Activated CD8-positive, alpha-beta memory T cell treated with anti-CD3 and anti-CD28 coated beads, Interleukin-2, amount 50 U/mL, for 1 hour (primary cell): ENCODE measurements around the gene SPATA9.

ENCODE experiments used
- DNase-seq: peaks from one replicate; pipeline ENCODE4 v3.0.0-alpha.2; 2020; ENCODE audit errors: extremely low read depth

SPATA9 gene

DNA sequence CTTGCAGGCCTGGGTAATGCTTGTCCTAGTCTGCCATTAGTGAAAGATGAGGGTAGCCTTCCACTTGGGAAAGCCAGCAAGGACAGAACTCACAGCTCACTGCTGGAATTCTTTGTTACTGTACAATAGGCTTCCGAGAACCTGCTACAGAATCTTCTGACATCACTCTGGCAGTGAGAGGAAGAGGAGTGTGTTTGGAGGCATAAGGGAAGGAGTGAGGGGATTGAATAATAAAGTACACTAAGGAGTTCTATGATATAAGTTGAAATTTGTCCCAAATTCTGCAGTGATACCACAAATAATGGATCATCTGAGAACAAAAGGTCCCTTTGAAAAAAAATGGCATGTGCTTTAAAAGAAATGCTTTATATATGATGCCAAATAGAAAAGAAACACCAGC lies at the start of gene SPATA9:
Gene SPATA9, minus strand, starts transcription at position 101 of the 400 bp plus-strand sequence. CDS start 137 bp downstream, outside the sequence.
- no peak for DNase-seq

DNA sequence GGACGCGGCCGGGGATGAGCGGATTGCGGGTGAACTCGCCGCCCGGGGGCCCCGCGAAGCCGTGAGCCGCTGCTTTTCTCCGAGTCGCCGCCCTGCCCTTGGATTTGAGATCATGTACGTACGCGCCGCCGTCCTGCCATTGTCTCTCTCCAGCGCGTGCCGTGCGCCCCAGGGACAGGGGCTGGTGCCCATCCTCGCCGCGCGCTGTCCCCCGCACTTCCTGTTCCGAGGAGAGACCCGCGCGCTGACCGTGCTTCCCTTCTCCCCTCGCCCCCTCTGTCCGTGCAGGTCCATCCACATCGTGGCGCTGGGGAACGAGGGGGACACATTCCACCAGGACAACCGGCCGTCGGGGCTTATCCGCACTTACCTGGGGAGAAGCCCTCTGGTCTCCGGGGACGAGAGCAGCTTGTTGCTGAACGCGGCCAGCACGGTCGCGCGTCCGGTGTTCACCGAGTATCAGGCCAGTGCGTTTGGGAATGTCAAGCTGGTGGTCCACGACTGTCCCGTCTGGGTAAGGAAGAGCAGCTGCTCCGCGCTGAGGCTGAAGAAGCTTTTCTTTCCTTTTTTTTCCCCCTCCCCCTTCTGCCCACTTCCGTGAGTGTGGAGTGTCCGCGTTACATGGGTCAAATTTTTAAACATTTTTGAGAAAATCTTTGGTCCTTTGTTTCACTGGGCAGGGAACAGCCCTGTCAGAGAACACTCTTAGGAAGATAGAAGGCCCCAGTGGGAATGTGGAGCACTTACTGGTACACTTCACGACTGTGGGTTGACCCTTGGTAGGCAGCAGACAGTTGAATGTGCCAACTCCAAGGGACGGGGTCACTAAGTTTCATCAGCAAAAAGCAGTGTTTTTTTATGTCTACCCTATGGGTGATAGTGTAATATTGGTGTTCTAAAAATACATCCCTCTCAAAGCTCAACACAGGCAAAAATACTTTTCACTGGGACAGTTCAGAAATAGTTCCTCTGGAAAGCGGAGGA lies 49.1 kb upstream of the SPATA9 start:
- no peak for DNase-seq

DNA sequence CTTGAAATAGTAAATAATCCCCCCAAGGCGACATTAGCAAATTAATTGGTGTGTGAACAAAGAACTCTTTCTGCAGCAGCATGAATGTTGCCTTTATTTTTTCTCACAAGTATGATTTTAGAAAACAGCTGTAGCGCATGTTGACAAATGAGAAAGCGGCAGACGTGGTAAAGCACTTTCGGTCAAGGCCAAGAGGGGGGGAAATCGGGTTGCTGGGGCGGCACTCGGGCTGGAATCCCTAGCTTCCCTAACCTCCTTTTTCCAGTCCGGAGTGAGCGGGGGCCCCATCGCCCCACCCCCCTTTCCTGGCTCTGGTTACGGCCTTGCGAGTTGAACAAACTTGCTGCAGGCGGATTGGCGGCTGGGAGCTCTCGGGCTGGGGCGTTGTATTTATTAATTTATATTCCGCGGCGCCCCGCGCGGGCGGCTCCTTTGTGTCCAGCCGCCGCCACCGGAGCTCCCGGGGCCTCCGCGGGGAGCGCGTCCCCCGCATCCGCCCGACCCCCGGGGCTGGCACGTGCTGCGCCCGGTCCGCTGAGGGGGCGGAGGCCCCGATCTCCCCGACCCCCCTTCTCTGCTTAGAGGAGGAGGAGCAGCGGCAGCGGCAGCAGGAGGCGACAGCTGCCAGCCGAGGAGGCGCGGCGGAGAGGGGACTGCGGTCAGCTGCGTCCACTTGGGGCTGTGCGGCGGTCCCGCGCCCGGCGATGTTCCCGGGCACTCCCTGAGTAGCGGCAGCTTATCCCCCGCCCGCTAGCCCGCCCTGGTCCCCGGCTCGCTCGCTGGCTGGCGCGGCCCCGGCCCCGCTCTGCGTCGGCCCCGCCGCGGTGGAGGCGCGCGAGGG lies 48.2 kb upstream of the SPATA9 start, which contains the start of gene RHOBTB3:
Gene RHOBTB3, plus strand, starts transcription at position 607 of the 841 bp plus-strand sequence. CDS start 347 bp downstream, outside the sequence.
- no peak for DNase-seq

- no peak for DNase-seq
Measured at GRCh38 chr5:95730011-95730700, 47.4 kb upstream of the SPATA9 start.

DNA sequence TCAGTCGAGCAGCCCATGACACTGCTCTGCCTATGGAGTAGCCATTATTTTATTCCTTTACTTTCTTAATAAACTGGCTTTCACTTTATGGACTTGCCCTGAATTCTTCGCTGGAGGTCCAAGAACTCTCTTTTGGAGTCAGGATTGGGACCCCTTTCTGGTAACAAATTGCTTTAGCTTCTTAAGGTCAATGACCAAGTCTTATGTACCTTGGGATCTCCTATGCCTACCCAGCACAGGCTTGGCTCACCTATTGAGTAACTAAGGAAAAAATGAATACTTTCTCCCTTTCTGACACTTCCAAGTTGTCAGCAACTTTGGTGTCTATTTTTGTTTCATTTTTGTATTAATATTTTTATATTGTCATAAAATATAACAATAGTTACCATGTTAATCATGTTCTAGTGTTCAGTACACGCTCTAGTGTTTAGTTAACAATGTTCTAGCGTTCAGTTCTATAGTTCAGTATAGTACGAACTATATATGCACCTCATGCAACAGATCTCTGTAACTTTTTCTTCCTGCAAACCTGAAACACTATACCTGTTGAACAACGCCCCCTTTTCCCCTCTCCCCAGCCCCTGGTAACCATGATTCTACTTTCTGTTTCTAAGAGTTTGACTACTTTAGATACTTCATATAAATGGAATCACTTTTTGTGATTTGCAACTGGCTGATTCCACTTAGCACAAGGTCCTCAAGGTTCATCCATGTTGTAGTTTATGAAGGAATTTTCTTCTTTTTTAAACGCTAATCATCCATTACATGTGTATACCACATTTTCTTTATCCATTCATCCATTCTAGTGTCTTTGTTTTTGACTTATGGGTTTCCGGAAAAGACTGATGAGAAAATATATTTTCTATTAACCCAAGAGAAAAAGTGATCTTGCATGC lies 46.6 kb upstream of the SPATA9 start:
- DNase-seq: no peak

DNA sequence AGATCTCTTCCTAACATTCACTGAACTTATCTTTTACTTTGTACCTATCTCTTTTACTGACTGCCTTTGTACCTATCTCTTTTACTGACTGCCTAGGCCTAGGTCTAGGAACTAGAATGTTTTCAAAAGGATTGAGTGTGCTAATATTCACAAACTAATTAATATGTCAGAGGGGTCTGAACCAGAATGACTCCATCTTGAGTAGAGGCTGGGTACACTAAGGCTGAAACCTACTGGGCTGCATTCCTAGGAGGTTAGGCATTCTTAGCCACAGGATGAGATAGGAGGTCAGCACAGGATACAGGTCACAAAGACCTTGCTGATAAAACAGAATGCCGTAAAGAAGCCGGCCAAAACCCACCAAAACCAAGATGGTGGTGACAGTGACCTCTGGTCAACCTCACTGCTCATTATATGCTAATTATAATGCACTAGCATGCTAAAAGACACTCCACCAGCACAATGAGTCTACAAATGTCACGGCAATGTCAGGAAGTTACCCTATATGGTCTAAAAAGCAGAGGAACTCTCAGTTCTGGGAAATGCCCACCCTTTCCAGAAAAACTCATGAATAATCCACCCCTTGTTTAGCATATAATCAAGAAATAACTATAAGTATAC lies 45.8 kb upstream of the SPATA9 start:
- DNase-seq: no peak

DNA sequence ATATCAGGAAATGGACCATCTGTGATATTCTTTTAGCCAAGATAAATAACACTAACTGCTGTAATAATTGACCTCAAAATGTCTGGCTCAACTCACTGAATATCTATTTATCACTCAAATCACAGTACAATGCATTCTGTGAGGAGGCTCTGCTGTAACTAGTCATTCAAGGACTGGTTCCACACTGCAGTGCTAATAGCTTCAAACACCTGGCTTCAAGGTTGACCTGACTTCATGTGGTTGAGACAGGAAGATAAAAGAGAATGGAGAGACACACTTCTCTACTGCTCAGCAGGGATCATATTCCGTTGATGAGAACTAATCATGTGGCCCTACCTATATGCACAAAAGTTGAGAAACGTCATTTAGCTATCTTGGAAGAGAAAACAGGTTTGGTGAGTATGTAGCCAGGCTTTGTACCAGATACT lies 45.0 kb upstream of the SPATA9 start:
- no peak for DNase-seq

- no peak for DNase-seq
Measured at GRCh38 chr5:95726811-95727763, 44.3 kb upstream of the SPATA9 start.

DNA sequence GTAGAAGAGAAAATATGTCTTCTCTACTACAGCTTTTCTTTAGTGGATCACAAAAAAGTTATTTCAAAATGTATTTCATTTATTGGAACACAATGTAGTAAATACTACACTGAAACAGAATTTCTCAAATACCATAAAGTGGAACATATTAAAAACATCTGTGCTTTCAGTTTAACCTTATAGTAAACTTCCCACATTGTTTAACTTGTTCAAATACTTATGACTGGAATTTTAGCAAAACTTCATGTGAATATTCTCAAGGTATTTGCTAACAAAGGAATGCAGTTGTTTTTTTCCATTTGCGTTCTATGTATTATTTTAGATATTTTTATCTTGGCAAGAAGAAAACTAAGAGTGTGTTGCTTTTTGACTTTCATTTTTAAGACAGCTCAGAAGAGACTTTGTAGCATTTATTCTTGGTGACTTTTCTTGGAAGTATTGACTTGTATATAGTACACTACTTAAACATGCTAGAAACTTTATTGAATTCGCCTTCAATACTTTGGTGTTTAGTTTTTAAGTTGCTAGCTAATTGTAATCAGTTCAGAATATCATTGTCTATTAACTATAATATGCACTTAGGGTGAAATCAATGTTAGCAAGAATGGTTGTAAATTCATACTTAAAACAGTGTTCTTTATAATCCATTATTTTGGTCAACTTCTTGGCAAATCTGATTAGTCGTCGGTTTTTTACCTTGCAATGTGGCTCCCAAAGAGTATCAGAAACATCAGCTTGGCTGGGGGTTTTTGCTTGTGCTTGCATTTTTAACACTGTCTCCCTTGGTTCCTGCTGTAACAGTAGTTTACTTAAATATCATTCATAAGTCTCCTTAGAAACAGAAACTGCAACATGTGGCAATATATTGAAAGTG lies 43.4 kb upstream of the SPATA9 start:
- no peak for DNase-seq

GRCh38 chr5:95725071-95725820 lies 42.5 kb upstream of the SPATA9 start:
- no peak for DNase-seq

GRCh38 chr5:95723632-95724369 lies 41.0 kb upstream of the SPATA9 start:
- DNase-seq: no peak

GRCh38 chr5:95721582-95722295 lies 38.9 kb upstream of the SPATA9 start:
- DNase-seq: no peak

GRCh38 chr5:95720094-95720786 lies 37.4 kb upstream of the SPATA9 start:
- DNase-seq: no peak

DNA sequence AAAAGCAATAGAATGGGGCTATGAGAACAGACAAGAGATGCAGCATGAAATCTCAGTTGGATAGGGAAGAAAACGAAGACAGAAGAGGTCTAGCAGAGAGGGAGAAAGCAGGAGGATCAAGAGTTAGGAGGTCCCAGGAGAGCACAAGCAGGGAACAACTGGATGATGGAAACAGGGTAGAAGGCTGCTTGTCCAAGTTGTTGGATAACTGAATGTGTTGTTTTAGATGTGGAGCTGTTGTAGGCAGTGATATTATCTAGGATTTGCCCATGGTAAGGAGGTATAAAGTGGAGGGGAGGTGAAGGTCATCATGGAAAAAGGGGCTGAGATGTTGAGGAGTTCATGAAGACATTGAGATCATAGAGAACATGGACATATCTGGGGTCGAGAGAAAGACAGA lies 35.9 kb upstream of the SPATA9 start:
- no peak for DNase-seq

GRCh38 chr5:95718203-95718602 lies 35.4 kb upstream of the SPATA9 start:
- DNase-seq: no peak
